Lower leg skin (tissue), 4 donors: ENCODE data around the gene P2RX5. TPM values are rescaled to one million over a fixed set of nuclear protein-coding genes. Genes with fewer than 3 reads are reported as not detected.
"Not testable (repeated sequence)": the region's sequence is repeated elsewhere in the genome, so short reads cannot be mapped to it uniquely, and the experiment has no call there.

Experiments
- DNase-seq, 2 donors: peaks; one replicate each; pipeline ENCODE4 v3.0.0-alpha.2; 2019; ENCODE audit warnings: low spot score in 2 of 2
- H3K4me3 ChIP-seq: fragments of 200-600 bp; sonication (generic); 2 replicates; pipeline ENCODE4 v1.5.1; 2017; ENCODE audit warnings: mild to moderate bottlenecking, low read depth; ENCODE audit not compliant: poor library complexity, severe bottlenecking
- CTCF ChIP-seq, 3 donors: fragments of 450-650 bp; IDR thresholded peaks; one replicate each; pipeline ENCODE4 v1.5.1; 2016; ENCODE audit warnings: antibody characterized with exemption in 3 of 3, mild to moderate bottlenecking in 3 of 3, moderate library complexity in 2 of 3
- POLR2A ChIP-seq, 2 donors: fragments of 450-650 bp; IDR thresholded peaks; one replicate each; pipeline ENCODE4 v1.6.1; 2016 to 2017; ENCODE audit warnings: antibody characterized with exemption in 2 of 2, mild to moderate bottlenecking in 1 of 2, moderate library complexity in 1 of 2
- WGBS, 2 donors: methylation state at CpG; one replicate each; pipeline ENCODE4 v1.1.5; 2018; 5-methylcytosine and 5-hydroxymethylcytosine counted together
- intact Hi-C: fragments of 100-400 bp; cut with DNase I; formaldehyde crosslinking; loops from one replicate; pipeline ENCODE4 v1.15.0; 2023; ENCODE audit warnings: low total_unique reads
- total RNA-seq, 4 donors: library from RNA; depleted of rRNA; stranded (reverse); fragments of >200 nt; gene quantifications; one replicate each; pipeline ENCODE4 v1.1.0, GENCODE V29; 2016

P2RX5 gene
- total RNA-seq, 4 donors from 2014 or later, result 0.89 TPM; not detected in 3

GRCh38 chr17:3738562-3739295 lies 42.8 kb upstream of the P2RX5 start:
- no peak overlapping the region for H3K4me3 ChIP-seq
- intact Hi-C loops, result loop anchor here (5.0 kb wide), 1 partner anchor 89 kb away; no protein-coding TSS in a partner anchor
- 34 to 42% methylated on average over 16 of the region's 16 CpGs for WGBS, 2 donors
- peak in 1 of 2 donors; percentile 51 for DNase-seq
- no peak for TF ChIP-seq CTCF (IDR thresholded peaks at IDR 0.05)
- TF ChIP-seq POLR2A (IDR thresholded peaks at IDR 0.05), result no peak

- no peak for DNase-seq
- WGBS, 2 donors, result 68 to 75% methylated on average over 8 of the region's 8 CpGs
- no peak for TF ChIP-seq POLR2A (IDR thresholded peaks at IDR 0.05)
- no peak for TF ChIP-seq CTCF (IDR thresholded peaks at IDR 0.05)
- intact Hi-C loops, result loop anchor here (5.0 kb wide), 1 partner anchor 92 kb away; no protein-coding TSS in a partner anchor
- H3K4me3 ChIP-seq, result no peak overlapping the region
Measured at GRCh38 chr17:3735515-3735914, 39.6 kb upstream of the P2RX5 start.

- intact Hi-C loops, result loop anchor here (5.0 kb wide), 1 partner anchor 92 kb away; no protein-coding TSS in a partner anchor
- WGBS, 2 donors, result 91 to 94% methylated on average over 10 of the region's 10 CpGs
- not testable (repeated sequence) for H3K4me3 ChIP-seq, DNase-seq
Measured at GRCh38 chr17:3734911-3735276, 38.9 kb upstream of the P2RX5 start.

- intact Hi-C loops, result no loop called here
- WGBS, 2 donors, result 55 to 56% methylated on average over 9 of the region's 9 CpGs
- no peak for TF ChIP-seq POLR2A (IDR thresholded peaks at IDR 0.05)
- TF ChIP-seq CTCF (IDR thresholded peaks at IDR 0.05), result no peak
- no peak overlapping the region for H3K4me3 ChIP-seq
- no peak for DNase-seq
Measured at GRCh38 chr17:3732210-3732621, 36.3 kb upstream of the P2RX5 start.

- WGBS, 2 donors, result 51 to 59% methylated on average over 9 of the region's 9 CpGs
- DNase-seq, result no peak
- no peak overlapping the region for H3K4me3 ChIP-seq
- intact Hi-C loops, result no loop called here
- TF ChIP-seq CTCF (IDR thresholded peaks at IDR 0.05), result no peak
- TF ChIP-seq POLR2A (IDR thresholded peaks at IDR 0.05), result no peak
Measured at GRCh38 chr17:3730881-3731429, 35.0 kb upstream of the P2RX5 start.

- H3K4me3 ChIP-seq, result no peak overlapping the region
- WGBS, 2 donors, result 93 to 97% methylated on average over 6 of the region's 6 CpGs
- DNase-seq, result no peak
- intact Hi-C loops, result no loop called here
- TF ChIP-seq POLR2A (IDR thresholded peaks at IDR 0.05) (no peak), CTCF (IDR thresholded peaks at IDR 0.05) (no peak)
Measured at GRCh38 chr17:3729881-3730280, 33.9 kb upstream of the P2RX5 start.

- intact Hi-C loops, H3K4me3 ChIP-seq, DNase-seq: not testable (repeated sequence)
- WGBS, 2 donors, result 93 to 96% methylated on average over 3 of the region's 3 CpGs
Measured at GRCh38 chr17:3728099-3728498, 32.1 kb upstream of the P2RX5 start.
